ENCODE results near the gene DPP9. TPM values are rescaled to one million over a fixed set of nuclear protein-coding genes. Genes with fewer than 3 reads are reported as not detected.

The DPP9 gene
- polyA plus RNA-seq, 1 of the 3 experiments (the other 2 are of a cell fraction), result 17.1 TPM

DNA sequence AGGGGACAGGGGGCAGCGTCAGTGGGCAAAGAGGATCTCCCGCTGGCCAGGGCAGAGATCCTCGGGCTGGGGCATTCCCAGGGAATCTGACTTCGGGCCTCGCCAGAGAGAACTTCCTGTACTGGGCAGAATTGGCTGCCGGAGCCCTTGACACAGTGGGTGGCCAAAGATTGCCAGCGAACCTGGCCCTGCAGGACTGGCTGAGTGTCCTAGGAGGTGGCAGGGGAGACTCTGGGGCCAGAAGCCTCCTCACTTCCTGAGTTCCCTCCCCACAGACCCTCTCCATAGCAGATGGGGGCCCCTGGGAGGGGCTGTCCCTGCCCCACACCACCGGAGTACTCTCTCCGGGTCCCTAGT lies 19.3 kb downstream of the DPP9 start:
- TF ChIP-seq POLR2AphosphoS5 (IDR thresholded peaks at IDR 0.05; ENCODE audit: low read depth, low read length), result no peak
- no peak for TF ChIP-seq MXI1 (IDR thresholded peaks at IDR 0.05; ENCODE audit: low read depth, low read length)
- TF ChIP-seq, protein P1, sequence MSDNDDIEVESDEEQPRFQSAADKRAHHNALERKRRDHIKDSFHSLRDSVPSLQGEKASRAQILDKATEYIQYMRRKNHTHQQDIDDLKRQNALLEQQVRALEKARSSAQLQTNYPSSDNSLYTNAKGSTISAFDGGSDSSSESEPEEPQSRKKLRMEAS (IDR thresholded peaks at IDR 0.05; ENCODE audit: low read depth), result no peak
- TF ChIP-seq, protein P2, sequence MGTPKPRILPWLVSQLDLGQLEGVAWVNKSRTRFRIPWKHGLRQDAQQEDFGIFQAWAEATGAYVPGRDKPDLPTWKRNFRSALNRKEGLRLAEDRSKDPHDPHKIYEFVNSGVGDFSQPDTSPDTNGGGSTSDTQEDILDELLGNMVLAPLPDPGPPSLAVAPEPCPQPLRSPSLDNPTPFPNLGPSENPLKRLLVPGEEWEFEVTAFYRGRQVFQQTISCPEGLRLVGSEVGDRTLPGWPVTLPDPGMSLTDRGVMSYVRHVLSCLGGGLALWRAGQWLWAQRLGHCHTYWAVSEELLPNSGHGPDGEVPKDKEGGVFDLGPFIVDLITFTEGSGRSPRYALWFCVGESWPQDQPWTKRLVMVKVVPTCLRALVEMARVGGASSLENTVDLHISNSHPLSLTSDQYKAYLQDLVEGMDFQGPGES (IDR thresholded peaks at IDR 0.05; ENCODE audit: low read depth, low read length), result no peak
- TF ChIP-seq, protein P3, sequence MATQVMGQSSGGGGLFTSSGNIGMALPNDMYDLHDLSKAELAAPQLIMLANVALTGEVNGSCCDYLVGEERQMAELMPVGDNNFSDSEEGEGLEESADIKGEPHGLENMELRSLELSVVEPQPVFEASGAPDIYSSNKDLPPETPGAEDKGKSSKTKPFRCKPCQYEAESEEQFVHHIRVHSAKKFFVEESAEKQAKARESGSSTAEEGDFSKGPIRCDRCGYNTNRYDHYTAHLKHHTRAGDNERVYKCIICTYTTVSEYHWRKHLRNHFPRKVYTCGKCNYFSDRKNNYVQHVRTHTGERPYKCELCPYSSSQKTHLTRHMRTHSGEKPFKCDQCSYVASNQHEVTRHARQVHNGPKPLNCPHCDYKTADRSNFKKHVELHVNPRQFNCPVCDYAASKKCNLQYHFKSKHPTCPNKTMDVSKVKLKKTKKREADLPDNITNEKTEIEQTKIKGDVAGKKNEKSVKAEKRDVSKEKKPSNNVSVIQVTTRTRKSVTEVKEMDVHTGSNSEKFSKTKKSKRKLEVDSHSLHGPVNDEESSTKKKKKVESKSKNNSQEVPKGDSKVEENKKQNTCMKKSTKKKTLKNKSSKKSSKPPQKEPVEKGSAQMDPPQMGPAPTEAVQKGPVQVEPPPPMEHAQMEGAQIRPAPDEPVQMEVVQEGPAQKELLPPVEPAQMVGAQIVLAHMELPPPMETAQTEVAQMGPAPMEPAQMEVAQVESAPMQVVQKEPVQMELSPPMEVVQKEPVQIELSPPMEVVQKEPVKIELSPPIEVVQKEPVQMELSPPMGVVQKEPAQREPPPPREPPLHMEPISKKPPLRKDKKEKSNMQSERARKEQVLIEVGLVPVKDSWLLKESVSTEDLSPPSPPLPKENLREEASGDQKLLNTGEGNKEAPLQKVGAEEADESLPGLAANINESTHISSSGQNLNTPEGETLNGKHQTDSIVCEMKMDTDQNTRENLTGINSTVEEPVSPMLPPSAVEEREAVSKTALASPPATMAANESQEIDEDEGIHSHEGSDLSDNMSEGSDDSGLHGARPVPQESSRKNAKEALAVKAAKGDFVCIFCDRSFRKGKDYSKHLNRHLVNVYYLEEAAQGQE (IDR thresholded peaks at IDR 0.05; ENCODE audit: low read depth, low read length), result no peak
- no peak for TF ChIP-seq TAF1 (IDR thresholded peaks at IDR 0.05; ENCODE audit: borderline replicate concordance, low read depth, low read length)
- TF ChIP-seq EZH2phosphoT487 (IDR thresholded peaks at IDR 0.05; ENCODE audit: borderline replicate concordance, low read depth), result no peak
- TF ChIP-seq GATA2 (CRISPR knock-in tag; IDR thresholded peaks at IDR 0.05), result no peak
- TF ChIP-seq TEAD4 (IDR thresholded peaks at IDR 0.05; ENCODE audit: borderline replicate concordance, insufficient read depth), result no peak
- no peak for TF ChIP-seq SIN3A (IDR thresholded peaks at IDR 0.05; ENCODE audit: borderline replicate concordance, low read depth, low read length)
- no peak for TF ChIP-seq RFX5 (IDR thresholded peaks at IDR 0.05; ENCODE audit: low read length)
- no peak for DNase-seq

More for the DNA sequence above, 19.3 kb downstream of the DPP9 start:
- Histone ChIP-seq H2AFZ (ENCODE audit: low read depth) (no peak overlapping the region), H3K9me2 (no peaks in the 10 kb centered on the region), H3F3A (replicated peaks; ENCODE audit: insufficient read depth) (no peaks in the 10 kb centered on the region), H3K4me2 (no peak overlapping the region), H3K27ac (ENCODE audit: low read depth in 2 of 2, low read length in 1 of 2) (no peak overlapping the region), H3K9ac (no peak overlapping the region), H3K27me3 (ENCODE audit: insufficient read depth) (no peaks in the 10 kb centered on the region), H3K4me3 (ENCODE audit: low read depth in 2 of 2, low read length in 1 of 2) (no peak overlapping the region), H3K79me2 (ENCODE audit: insufficient read depth) (no peaks in the 10 kb centered on the region; the same call in 1 of the 2 replicates), H3K9me3 (no peaks in the 10 kb centered on the region), H4K20me1 (ENCODE audit: insufficient read depth) (no peaks in the 10 kb centered on the region), H3K36me3 (replicated peaks in 1 of 2; ENCODE audit: control insufficient read depth in 1 of 2, insufficient read depth in 2 of 2, low read length in 1 of 2) (peaks cover 24 to 39% of the 10 kb centered on the region in 2 experiments), H3K4me1 (ENCODE audit: control insufficient read depth in 1 of 2, insufficient read depth in 2 of 2, low read depth in 1 of 2, low read length in 1 of 2) (no peaks in the 10 kb centered on the region)
- POLR2A ChIA-PET, result no interaction called here
- WGBS (ENCODE audit: low lambda C conversion rate), result 100% methylated on average over 3 of the region's 9 CpGs
- CTCF ChIA-PET, result no interaction called here
